Measurements from ENCODE around the gene FGFR2.

DNA sequence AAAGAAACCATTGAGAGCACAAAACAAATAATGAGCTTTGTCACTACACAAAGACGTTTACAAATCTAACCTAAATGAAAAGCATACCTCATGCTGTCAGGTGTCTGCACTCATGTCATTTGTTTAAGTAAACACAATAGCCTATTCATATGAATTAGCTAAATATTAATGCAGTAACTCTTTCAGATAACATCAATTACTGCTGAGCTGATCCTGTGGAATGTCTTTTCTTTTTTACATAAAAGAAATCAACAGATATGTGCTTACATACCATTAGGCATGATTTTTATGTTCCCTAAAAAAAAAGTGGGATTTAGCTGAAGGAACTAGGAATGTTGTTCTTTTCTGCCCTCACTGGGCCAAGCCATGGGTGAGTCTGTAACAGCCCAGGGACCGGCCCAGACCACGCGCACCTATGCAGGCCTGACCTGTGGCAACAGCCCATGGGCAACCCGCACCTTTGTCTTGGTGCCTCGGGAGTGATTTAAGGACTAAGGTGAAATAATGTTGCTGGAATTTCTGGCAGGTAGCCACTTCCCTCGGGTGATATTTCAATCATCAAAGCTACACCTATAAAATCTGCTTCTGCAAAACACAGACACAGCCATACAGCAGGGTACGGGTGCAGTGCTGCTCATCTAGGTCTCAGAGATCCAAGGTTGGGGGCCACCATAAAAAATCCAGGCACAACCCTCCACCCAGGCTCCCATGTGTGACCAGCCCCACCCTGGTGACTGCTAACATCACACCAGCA lies 44.6 kb downstream of the FGFR2 start:
- TF ChIP-seq, protein P1, sequence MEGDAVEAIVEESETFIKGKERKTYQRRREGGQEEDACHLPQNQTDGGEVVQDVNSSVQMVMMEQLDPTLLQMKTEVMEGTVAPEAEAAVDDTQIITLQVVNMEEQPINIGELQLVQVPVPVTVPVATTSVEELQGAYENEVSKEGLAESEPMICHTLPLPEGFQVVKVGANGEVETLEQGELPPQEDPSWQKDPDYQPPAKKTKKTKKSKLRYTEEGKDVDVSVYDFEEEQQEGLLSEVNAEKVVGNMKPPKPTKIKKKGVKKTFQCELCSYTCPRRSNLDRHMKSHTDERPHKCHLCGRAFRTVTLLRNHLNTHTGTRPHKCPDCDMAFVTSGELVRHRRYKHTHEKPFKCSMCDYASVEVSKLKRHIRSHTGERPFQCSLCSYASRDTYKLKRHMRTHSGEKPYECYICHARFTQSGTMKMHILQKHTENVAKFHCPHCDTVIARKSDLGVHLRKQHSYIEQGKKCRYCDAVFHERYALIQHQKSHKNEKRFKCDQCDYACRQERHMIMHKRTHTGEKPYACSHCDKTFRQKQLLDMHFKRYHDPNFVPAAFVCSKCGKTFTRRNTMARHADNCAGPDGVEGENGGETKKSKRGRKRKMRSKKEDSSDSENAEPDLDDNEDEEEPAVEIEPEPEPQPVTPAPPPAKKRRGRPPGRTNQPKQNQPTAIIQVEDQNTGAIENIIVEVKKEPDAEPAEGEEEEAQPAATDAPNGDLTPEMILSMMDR (conservative IDR thresholded peaks at IDR 0.05 in 1 of 2, IDR thresholded peaks at IDR 0.05 in 1 of 2; ENCODE audit: extremely low read depth in 1 of 2, insufficient read depth in 1 of 2, low read depth in 1 of 2, low read length in 2 of 2), result no peak
- TF ChIP-seq EZH2 (IDR thresholded peaks at IDR 0.05; ENCODE audit: borderline replicate concordance, low read length), result no peak

Measured in mammary epithelial cell (primary cell).